Measurements from ENCODE around the gene TANC1. TPM values are rescaled to one million over a fixed set of nuclear protein-coding genes. Genes with fewer than 3 reads are reported as not detected.

The TANC1 gene
- polyA plus RNA-seq, 4 donors = 51.3 to 61.5 (median 55.7) TPM

- no peak for DNase-seq (ENCODE audit: low read depth in 4 of 4, low spot score in 2 of 4)
These were observed 139.9 kb downstream of the TANC1 start for GRCh38 chr2:159108181-159108893.

- DNase-seq (ENCODE audit: low read depth in 4 of 4, low spot score in 2 of 4) = no peak
These were observed 141.1 kb downstream of the TANC1 start for GRCh38 chr2:159109517-159109916.

GRCh38 chr2:159110784-159111183 lies 142.3 kb downstream of the TANC1 start:
- DNase-seq (ENCODE audit: low read depth in 4 of 4, low spot score in 2 of 4) = no peak

GRCh38 chr2:159111346-159111927 lies 143.0 kb downstream of the TANC1 start:
- no peak for DNase-seq (ENCODE audit: low read depth in 4 of 4, low spot score in 2 of 4)

GRCh38 chr2:159114835-159115234 lies 146.4 kb downstream of the TANC1 start:
- no peak for DNase-seq (ENCODE audit: low read depth in 4 of 4, low spot score in 2 of 4)

DNA sequence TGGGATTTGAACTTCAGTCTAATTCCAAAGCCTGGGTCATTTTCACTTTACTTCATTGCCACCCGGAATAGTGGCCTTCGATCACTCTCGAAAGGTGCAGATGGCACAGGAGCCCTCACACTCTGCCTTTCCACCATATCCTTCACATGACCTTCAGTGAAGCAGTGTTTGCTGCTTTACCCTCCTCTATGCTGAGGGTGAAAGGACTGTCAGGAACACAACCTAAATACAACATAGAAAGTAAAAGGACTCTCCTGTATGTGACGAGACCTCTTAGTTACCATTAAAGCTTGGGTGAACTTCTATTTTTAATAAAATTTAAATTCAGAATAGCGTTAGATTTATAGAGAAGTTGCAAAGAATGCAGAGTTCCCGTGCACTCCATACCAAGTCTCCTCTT lies 148.5 kb downstream of the TANC1 start:
- DNase-seq (ENCODE audit: low read depth in 4 of 4, low spot score in 2 of 4) = no peak

DNA sequence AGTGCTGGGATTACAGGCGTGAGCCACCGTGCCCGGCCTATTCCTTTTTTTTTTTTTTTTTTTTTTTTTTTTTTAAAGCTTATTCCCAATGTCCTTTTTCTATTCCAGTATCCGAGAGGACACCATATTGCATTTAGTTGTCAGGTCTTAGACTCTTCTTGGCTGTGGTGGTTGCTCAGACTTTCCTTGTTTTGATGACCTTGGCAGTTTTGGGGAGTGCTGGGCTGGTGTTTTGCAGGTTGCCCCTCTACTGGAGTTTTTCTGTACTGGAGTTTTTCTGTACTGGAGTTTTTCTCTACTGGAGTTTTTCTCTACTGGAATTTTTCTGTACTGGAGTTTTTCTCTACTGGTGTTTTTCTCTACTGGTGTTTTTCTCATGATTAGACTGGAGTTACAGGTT lies 149.2 kb downstream of the TANC1 start:
- DNase-seq (ENCODE audit: low read depth in 4 of 4, low spot score in 2 of 4) = no peak

DNA sequence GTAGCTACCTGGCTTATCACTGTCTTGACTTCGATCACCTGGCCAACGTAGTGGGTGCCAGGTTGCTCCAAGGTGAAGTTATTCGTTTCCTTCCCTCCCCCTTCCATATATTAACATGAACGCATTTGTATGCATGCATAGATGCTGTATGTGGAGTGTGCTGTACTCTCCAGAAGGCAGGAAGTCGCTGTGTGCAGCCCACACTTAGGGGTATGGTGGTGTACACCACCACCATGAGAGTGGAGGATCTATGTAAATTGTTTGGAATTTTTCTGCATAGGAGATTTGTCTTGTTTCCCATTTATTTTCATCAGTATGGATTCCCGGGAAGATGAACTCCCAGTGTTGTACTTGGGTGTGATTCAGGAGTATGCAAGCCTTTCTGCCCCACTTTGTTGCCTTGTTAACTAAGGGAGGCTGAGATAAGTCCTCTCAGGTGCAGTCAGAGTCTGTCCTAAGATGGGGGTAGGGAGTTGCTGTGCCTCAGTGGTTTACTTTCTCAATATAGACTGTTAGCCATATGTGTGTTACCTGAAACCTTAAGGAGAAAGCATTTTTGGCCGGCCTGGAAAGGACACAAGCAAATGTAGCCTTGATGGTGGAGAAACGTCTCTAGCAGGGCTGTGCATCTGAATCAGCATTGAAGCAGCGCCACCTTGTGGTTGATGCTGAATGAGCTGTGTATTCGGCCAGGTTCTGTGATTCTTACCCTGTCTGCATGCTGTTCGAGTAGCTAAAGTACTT lies 149.8 kb downstream of the TANC1 start:
- DNase-seq (ENCODE audit: low read depth in 4 of 4, low spot score in 2 of 4) = peak; percentile 77 to 91 (median 90)

GRCh38 chr2:159118859-159119500 lies 150.5 kb downstream of the TANC1 start:
- no peak for DNase-seq (ENCODE audit: low read depth in 4 of 4, low spot score in 2 of 4)

- no peak for DNase-seq (ENCODE audit: low read depth in 4 of 4, low spot score in 2 of 4)
These were observed 151.3 kb downstream of the TANC1 start for GRCh38 chr2:159119652-159120257.

GRCh38 chr2:159123786-159124185 lies 155.3 kb downstream of the TANC1 start:
- DNase-seq (ENCODE audit: low read depth in 4 of 4, low spot score in 2 of 4) = no peak

DNA sequence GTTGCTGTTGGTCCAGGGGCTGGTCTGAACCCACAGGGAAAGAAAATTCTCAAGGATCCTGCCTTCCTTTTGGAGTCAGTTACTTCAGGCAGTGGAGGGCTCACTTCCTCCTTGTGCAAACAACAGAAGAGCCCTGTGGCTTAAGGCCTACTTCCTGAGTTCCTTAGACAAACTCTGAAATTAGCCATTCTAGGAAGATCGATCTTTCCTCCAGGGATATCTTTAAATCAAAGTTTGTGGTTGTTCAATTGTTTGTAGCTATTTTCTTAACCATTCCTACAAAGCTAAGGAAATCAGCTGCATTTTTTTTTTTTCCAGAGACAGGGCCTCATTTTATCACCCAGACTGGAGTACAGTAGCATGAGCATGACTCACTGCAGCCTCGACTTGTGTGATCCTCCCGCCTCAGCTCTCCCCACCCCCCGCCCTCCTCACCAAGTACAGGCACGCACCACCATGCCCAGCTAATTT lies 156.0 kb downstream of the TANC1 start:
- DNase-seq (ENCODE audit: low read depth in 4 of 4, low spot score in 2 of 4) = no peak

DNA sequence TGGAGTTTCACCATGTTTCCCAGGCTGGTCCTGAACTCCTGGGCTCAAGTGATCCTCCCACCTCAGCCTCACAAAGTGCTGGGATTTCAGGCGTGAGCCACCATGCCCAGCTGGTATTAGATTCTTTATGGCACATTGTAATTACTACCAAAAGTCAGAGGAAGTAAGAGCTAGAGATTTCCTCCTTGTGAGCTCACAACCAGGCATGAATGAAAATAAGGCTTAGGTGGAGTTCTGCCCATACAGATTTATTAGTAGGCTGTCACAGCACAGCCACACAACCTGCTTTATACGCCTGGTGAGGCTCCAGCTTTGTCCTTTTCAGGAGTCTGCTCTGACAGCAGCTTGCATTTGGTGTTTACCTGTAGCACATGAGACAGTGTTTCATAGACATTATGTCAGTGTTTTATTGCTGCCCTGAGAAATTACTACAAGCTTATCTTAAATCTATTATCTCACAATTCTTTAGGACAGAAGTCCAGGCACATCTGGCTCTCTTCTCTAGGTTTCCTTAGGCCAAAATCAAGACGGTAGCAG lies 156.6 kb downstream of the TANC1 start:
- DNase-seq (ENCODE audit: low read depth in 4 of 4, low spot score in 2 of 4) = no peak

GRCh38 chr2:159125858-159126257 lies 157.4 kb downstream of the TANC1 start:
- no peak for DNase-seq (ENCODE audit: low read depth in 4 of 4, low spot score in 2 of 4)

GRCh38 chr2:159126432-159127022 lies 158.1 kb downstream of the TANC1 start:
- DNase-seq (ENCODE audit: low read depth in 4 of 4, low spot score in 2 of 4) = no peak

DNA sequence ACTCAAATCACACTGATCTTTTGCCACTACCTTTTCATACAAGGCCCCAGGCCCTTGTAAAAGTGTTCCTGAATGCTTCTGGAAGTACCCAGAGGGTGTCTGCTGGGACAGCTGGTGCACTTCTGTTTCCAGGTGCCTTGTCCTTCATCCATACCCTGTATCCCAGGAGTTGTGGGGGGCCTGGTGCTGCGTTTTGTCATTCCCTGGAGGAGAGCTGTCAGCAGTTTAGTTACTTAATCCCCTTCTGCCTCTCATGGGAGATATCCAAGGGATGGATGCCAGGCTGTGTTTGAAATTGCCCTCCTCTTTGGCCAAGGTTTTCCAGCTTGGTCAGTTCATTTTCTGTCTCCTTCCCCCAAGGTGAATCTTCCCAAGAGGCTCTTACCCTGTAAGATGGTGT lies 159.8 kb downstream of the TANC1 start:
- no peak for DNase-seq (ENCODE audit: low read depth in 4 of 4, low spot score in 2 of 4)

DNA sequence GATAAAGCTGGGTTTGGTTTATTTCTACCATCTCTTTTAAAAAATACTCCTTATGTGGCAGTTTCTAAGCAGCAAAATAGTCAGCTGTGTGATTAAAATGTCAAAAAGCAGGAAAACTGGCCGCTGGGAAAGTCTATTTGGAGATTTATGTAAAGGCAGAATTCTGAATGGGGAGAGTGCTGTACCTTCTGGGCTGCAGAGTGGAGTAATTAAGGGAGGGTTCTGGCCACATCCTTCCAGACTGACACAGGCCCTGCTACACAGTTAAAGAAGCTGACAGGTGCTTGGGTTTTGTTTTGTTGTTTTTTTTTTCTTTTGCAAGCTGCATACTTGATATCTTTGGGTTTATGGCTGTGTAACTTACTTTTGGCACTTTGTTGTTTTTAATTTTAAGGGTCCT lies 160.8 kb downstream of the TANC1 start:
- DNase-seq (ENCODE audit: low read depth in 4 of 4, low spot score in 2 of 4) = no peak

- no peak for DNase-seq (ENCODE audit: low read depth in 4 of 4, low spot score in 2 of 4)
These were observed 161.4 kb downstream of the TANC1 start for GRCh38 chr2:159129824-159130223.

- no peak for DNase-seq (ENCODE audit: low read depth in 4 of 4, low spot score in 2 of 4)
These were observed 161.9 kb downstream of the TANC1 start for GRCh38 chr2:159130302-159130701.

- DNase-seq (ENCODE audit: low read depth in 4 of 4, low spot score in 2 of 4) = no peak
These were observed 162.9 kb downstream of the TANC1 start for GRCh38 chr2:159131267-159131913.

Measured in left renal cortex interstitium (tissue), 4 donors.